B cell (primary cell): ENCODE data around the gene FAU.

Experiments used
- EZH2 ChIP-seq: IDR thresholded peaks from 2 replicates; pipeline ENCODE4 v1.6.1; 2012; ENCODE audit warnings: borderline replicate concordance, low read depth, mild to moderate bottlenecking, moderate library complexity, low read length; ENCODE audit not compliant: insufficient read depth, poor library complexity, severe bottlenecking
- TF ChIP-seq, protein P1 (sequence below): fragments of 200-600 bp; IDR thresholded peaks from one replicate; pipeline ENCODE4 v1.8.0; 2022; ENCODE audit warnings: antibody characterized with exemption, mild to moderate bottlenecking

DNA sequence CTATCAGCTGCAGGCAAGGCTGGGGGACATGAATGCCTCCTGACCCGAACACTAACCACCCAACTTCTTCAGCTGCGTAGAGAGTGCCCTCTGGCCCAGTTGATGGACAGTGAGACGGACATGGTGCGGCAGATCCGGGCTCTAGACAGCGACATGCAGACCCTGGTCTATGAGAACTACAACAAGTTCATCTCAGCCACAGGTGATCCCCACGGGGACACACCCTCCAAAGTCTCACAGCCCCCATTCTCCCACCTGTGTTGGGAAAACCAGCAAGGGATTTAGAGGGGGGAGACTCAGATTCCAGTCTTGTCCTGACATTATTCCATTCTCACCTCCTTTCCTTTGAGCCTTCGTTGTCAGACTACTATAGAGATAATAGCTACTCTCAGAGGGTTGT, 25.0 kb downstream of the FAU start:
- no peak for TF ChIP-seq EZH2
- TF ChIP-seq, protein P1, sequence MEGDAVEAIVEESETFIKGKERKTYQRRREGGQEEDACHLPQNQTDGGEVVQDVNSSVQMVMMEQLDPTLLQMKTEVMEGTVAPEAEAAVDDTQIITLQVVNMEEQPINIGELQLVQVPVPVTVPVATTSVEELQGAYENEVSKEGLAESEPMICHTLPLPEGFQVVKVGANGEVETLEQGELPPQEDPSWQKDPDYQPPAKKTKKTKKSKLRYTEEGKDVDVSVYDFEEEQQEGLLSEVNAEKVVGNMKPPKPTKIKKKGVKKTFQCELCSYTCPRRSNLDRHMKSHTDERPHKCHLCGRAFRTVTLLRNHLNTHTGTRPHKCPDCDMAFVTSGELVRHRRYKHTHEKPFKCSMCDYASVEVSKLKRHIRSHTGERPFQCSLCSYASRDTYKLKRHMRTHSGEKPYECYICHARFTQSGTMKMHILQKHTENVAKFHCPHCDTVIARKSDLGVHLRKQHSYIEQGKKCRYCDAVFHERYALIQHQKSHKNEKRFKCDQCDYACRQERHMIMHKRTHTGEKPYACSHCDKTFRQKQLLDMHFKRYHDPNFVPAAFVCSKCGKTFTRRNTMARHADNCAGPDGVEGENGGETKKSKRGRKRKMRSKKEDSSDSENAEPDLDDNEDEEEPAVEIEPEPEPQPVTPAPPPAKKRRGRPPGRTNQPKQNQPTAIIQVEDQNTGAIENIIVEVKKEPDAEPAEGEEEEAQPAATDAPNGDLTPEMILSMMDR: no peak
